Fibroblast of peridontal ligament (primary cell): ENCODE results near the gene MSLN.
"Not testable (repeated sequence)": the region's sequence is repeated elsewhere in the genome, so short reads cannot be mapped to it uniquely, and the experiment has no call there.

Source experiments
- DNase-seq: peaks from one replicate; pipeline ENCODE4 v3.0.0-alpha.2; 2010; ENCODE audit errors: extremely low read depth

Gene MSLN

DNA sequence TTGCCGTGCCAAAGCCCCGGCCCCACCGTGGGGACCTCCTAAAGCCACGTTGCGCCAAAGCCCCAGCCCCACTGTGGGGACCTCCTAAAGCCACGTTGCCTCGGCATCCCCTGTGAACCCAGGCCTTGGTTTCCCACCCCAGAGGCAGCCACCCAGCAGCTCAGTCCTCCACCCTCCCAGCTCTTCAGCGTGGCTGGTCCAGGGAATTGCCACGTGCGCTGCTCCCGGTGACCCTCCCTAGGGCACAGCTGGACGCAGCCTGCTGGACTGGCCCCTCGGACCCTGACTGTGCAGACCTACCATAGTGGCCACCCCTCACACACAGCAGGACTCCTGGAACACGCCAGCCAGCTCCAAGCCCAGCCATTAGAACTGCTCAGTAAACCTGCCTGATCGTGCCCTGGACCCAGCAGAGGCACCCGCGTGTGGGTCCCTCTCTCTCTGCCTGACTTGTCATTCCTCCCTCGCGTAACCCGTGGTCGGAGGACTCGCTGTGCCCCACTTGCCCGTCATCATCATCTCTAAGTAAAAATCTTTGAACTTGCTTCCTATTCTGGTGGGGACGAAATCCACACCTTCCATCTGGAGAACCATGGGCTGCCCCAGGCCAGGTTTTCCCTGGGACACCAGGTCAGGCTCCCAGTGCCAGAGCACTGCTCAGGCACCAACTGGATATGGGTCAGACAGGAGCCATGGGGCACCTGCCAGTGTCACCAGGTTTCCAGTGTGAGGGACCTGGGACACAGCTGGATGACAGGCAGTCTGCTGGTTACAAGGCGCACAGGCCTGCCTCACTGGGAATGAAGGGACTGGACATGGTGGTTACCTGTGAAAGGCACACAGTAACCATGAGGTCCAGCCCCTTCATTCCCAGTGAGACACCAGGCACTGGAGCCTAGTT lies 25.3 kb upstream of the MSLN start:
- DNase-seq = no peak

DNA sequence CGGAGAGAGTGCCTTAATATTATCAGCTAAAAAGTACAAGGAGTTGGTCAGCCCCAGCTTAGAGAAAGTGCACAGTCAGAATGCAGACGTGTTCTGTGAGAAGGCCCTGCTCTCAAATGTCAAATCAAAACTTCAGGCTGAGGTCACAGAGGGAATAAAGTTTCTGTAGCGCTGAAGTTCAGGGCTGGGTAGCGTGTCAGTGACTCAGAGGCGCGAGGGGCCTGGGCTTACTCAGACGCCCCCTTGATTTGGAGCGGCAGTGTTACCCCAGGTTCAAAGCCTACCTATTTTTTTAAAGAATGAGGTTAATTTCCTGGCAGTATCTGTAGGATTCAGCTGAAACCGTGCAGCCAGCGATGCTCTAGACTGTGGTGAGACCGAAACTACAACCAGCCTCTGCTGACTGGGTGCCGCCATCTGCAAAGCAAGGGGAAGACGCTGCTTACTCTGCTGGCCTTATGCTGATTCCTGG lies 24.5 kb upstream of the MSLN start:
- no peak for DNase-seq

DNA sequence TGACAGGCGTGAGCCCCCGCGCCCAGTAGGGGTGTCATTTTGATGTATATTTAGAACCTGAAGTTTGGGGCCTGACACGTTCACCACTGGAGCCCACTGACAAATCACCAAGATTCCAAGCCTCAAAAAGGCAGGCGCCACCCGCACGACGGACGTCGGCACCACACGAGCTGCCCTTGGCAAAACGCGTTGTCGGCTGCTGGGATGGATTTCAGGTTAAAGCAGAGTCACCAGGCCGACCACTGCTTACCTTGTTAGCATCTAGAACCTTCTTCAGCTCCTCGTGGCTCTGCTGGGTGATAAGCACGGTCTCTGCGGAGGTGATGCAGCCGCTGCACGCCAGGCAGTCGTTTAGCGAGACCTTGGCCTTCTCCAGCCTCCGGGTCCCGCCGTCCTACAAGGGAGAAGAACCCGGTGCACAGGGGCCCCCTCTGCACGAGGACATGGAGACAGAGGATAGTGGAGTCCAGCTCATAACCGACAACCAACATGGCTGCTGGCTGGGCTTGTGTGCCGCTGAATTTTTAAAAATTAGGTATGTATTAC lies 23.5 kb upstream of the MSLN start:
- DNase-seq = no peak

DNA sequence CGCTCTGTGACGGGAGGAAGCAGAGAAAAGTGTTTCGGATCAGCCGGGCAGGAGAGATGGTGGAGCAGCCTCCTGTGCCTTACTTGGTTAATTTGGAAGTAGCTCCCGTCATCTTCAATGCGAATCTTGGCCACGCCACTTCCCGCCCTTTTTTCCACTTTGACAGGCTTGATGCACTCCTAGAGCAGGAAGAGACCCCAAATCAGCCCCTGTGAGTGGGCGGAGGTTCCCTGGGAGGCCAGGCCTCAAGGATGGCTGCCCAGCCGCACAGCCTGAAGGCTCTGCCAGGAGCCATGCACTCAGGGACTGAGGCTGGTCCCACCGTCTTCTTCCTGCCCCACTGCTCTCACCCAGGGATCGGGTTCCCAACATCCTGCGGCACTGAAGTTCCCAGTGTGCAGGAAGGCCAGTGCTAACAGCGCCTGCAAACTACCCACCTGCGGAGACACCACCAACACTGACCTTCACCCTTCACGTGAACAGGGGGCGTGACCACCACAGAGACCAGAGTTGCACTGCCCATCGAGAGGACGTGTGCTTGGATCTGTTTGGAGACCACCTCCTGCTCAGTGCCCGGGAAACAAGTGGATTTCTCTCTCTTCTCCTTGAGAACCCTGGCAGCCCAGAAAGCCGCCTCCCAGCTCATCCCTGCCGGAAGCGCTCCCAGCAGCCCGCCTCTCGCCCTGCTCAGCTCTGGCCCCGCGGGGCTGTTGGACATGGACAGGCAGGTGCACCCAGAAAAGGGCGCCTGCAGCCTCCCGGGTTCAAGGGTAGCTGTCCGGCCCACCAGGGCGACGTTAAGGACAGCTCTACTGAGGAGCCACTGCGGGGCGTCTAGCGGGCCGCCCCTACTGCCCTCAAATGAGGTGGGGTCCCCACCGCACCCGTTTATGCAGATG lies 20.7 kb upstream of the MSLN start:
- no peak for DNase-seq

DNA sequence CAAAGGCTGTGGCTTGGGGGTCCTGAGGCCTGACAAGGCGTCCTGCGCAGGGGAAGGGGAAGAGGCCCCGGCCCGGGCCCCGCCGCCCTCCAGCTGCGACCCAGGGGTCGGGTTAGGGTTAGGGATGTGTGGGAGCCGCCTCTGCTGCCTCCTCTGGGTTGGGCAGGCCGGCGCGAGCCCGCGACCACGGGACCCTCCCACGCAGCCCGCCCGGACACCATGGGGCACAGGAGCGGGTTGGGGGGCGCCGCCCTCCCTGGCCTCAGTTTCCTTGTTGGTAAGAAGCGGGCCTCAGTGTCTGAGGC lies 20.1 kb upstream of the MSLN start:
- DNase-seq = no peak

DNA sequence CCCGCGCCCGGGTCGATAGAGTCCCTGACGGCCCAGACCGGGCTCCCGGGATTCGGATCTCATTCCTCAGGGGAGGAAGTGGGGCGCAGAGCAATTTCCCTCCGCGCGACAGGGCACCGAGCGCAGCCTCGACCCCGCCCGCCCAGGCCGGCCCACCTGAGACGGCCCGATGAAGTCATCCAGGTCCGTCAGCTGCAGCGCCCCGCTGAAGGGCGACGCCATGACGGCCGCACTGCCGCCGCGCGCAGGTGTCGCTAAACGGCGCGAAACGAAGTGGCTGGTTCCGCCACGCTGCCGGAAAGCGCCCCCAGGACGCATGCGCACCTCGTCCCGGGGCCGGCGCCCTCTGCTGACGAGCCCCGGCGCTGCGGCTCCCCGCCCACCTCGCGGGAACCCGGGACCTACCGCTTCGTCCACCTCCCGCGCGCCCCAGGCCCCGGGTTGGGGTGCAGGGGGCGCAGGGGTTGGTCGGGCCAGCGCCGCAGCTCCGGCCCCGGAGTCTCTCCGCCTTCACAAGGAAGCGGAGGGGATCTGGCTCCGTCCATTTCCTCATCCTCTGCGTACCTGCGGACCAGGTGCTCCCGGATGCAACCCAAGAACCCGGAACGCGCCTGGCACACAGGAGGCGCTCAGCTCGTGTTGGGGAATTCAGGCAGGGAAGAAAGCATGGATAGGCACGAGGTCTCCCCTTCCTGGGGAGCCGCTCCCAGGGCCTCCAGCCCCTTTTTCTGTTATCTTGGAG lies 19.6 kb upstream of the MSLN start, which contains the start of gene CIAO3:
Gene CIAO3 (minus strand): TSS at position 234 of the 742 bp plus-strand sequence. CDS start 12 bp downstream, at position 222.
- peak; percentile 81 for DNase-seq

DNA sequence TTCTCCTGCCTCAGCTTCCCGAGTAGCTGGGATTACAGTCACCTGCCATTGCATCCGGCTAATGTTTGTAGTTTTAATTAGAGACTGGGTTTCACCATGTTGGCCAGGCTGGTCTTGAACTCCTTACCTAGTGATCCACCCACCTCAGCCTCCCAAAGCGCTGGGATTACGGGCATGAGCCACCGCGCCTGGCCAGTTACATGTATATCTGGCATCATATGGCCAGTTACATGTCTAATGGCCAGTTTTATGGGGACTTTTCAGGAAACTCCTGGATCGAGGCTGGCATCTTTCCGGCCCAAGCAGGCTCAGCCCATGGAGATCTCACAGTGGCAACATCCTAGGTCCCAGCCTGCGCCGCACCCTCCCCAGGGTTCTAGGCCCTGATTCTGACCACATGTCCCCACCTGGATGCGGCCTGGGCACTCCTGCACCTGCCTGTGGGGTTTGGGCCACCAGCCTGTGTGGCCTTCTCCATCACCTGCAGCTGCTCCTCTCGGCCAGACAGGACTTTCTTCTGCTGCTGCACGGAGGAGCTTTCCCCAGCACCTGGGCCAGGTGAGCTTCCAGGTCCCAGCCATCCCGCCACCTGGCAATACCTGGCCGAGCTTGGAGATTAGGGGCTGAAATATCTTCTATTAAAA lies 18.4 kb upstream of the MSLN start:
- DNase-seq = no peak

DNA sequence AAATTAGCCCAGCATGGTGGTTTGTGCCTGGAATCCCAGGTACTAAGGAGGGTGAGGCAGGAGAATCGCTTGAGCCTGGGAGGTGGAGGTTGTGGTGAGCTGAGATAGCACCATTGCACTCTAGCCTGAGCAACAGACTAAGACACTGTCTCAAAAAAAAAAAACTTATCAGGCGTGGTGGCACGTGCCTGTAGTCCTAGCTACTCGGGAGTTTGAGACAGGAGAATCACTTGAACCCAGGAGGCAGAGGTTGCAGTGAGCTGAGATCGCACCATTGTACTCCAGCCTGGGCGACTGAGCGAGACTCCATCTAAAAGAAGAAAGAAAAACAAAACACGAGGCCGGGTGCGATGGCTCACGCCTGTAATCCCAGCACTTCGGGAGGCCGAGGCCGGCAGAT lies 17.6 kb upstream of the MSLN start:
- DNase-seq = not testable (repeated sequence)

DNA sequence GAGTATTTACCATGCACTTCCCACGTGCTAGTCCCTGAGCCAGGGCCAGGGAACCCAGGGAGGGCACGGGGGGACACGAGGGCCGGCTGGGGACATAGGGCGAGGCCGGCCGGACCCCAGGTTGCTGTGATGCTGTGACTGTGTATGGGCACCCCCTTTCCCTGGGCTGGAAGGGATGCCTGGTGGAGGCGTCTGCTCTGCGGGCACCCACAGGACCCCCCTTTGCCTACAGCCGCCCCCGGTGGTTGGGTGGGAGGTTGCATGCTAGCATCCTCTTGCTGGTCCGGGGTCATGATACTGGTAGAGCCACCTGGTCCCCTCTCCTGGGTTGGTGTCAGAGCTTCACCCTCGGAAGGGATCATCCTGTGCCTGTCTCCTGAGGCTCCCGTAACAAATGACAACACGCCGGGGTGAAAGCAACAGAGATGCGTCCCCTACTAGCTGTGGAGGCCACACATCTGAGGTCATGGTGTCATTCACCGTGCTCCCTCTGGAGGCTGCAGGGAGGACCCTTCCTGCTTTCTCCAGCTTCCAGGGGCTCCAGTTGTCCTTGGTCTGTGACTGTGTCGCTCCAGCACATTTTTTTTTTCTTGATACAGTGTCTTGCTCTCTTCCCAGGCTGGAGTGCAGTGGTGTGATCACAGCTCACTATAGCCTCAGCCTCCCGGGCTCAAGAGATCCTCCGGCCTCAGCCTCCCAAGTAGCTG lies 16.6 kb upstream of the MSLN start:
- no peak for DNase-seq

DNA sequence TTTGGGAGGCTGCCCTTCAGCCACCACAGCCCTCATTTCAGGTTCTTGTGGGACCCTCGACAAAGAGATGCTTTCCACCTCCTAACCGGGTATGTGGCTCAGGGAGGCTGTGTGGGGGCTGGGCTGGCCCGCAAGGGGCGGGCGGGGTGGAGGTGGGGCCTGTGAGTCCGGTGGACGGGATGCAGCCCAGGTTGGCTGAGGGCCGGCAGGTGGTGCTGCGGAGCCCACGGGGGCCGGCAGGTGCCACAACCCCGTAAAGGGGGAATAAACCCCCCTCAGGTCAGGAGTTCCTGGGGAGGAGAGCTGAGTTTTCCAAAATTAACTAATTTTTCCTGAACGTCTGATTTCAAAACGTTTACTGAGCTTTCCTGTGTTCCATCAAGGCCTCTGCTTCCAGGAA lies 14.8 kb upstream of the MSLN start:
- no peak for DNase-seq

DNA sequence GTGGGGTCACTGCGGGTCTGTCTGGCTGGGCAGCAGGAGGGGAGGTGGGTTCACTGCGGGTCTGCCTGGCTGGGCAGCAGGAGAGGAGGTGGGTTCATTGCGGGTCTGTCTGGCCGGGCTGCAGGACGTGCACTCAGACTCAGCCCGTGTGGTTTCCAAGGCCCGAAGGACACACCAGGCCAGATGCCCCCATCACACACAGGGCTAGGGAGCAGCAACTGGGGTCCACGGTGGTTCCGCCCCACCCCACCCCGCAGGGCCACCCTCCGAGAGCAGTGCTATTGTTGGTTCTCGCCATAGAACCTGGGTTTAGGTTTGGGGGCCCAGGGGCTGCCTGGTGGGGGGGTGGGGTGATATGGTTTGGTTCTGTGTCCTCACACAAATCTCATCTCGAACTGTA lies 13.9 kb upstream of the MSLN start:
- DNase-seq = no peak

DNA sequence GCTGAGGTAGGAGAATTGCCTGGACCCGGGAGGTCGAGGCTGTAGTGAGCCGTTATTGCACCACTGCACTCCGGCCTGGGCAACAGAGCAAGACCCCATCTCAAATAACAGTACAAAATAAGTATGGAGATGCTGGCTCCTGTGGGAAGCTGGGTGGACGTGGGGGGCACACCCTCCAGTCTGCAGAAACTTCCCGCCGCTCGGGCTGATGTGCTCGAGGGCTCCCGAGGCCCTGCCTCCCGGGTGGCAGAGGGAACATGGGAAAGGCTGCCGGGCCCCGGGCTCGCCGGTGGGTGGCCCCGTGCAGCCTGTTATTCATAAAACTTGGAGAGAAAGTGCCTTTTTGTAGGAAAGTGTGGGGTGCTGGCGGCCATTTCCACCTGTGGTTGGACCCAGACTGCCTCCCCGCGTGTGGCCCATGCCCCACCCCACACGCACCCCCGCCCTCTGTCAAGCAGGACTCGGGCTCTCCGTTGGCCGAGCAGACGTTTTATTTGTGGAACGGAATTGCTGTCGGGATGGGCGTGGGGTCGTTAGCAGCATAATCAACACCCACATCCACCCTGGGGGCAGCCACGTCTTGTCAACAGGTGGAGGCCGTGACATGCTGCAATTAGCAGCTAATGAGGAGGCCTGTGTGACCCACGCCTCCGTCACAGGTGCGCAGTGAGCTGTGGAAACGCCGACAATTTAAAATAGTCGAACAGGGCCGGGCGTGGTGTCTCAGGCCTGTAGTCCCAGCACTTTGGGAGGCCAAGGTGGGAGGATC lies 12.4 kb upstream of the MSLN start:
- DNase-seq = no peak

DNA sequence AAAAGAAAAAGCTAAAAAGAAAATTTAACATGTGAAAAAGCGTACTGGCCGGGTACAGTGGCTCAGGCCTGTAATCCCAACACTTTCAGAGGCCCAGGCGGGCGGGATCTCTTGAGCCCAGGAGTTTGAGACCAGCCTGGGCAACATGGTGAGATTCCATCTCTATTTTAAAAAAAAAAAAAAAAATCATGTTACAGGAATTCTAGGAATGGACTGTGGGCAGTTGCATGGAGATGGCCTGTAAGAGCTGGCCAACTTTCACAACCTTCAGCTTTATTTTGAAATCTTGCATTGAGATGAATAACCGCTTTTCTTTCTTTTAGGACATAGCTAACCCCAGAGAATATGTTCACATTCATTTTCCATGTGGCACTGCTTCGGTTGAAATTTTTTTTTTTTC lies 11.5 kb upstream of the MSLN start:
- peak; percentile 93 for DNase-seq

DNA sequence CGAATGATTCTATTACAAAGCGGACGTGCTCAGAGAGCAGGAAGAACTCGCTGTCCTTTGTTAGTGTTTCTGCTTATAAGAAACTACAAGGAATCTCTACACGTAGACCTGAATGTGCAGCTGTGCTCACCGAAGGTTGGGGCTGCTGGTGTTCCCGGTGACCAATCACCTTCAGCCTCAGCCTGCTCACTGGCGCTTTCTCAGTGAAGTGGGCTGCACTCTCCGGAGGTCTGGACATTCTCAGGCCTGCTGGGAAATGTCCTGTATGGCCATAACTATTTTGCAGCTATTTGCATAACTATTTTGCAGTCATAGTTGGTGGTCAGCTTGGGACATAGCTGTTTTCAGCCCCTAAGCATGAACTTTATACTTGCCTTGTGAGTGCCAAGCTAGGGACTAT lies 10.0 kb upstream of the MSLN start:
- no peak for DNase-seq

DNA sequence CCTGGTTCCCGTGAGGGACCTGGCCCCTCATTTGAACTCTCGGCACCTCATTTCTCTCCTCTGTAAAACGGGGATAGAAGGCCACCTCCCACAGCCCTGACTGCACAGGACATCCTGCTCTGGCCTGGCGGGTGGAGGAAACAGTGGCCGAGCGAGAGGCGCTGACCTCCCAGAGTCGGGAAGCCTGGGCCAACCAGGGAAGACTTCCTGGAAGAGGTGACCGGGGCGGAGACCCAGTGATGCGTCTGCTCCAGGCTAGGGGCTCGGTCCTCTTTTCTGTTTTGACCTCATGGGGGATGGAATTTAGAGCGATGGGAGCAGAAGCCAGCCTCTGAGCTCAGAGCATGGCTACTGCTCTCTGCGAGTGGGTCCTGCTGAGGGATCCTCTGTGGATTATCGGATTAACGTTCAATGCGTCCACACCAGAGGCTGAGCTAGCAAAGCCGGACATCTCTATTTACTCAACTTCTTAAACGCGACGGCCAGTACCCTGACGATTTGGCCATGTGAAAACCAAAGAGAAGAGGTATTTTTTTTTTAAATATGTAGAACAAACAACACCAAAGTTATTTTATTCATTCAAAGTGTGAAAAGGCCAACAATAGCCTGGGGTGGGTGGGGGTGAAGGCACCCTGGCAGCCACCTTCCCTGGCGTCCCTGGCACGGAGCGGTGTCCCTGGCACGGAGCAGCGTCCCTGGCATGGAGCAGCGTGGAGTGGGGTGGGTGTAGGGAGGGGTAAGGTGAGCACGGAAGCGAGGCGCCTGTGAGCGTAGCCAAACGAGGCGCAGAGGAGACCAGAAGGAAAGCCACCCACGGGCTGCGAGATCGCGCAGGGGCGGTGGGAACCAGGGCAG lies 9.2 kb upstream of the MSLN start:
- no peak for DNase-seq

DNA sequence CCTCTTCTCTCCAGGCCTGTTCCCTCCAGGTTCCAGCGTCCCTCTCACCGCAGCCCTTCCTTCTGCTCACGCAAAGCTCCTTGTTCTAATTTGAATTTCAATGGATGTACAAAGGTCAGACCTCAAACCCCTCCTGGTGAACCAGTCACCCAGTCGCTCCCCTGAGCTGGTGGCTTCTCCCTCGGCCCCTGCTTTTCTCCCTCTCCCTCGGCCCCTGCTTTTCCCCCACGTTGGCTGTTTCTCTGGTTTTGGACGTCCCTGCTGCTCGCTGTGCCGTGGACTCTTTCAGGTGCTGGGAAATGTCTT lies 8.6 kb upstream of the MSLN start:
- DNase-seq = no peak

DNA sequence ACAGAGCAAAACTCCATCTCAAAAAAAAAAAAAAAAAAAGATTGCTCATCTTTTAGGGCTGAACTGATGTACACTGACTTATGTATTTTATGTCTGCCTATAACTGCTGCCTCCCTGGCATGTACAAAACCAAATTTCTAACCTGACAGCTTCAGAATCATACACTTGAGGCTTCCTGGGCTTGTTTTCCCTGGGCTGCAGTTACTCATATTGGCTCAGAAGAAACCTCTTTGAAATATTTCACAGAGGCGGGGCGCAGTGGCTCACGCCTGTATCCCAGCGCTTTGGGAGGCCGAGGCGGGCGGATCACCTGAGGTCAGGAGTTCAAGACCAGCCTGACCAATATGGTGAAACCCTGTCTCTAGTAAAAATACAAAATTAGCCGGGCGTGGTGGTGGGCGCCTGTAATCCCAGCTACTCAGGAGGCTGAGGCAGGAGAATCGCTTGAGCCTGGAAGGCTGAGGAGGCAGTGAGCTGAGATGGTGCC lies 6.4 kb upstream of the MSLN start:
- not testable (repeated sequence) for DNase-seq

DNA sequence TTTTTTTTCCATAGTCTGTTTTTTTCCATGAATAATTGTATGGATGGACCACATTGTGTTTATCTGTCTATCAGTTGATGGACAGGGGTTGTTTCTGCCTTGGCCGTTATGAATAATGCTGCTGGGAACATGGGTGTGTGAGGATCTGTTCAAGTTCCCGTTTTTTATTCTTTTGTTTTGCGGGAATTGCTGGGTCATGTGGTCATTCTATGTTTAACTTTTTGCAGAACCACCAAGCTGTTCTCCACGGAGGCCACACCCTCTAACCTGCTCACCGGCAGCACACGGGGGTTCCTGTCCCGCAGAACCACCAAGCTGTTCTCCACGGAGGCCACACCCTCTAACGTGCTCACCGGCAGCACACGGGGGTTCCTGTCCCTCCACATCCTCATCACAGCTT lies 5.9 kb upstream of the MSLN start:
- no peak for DNase-seq

DNA sequence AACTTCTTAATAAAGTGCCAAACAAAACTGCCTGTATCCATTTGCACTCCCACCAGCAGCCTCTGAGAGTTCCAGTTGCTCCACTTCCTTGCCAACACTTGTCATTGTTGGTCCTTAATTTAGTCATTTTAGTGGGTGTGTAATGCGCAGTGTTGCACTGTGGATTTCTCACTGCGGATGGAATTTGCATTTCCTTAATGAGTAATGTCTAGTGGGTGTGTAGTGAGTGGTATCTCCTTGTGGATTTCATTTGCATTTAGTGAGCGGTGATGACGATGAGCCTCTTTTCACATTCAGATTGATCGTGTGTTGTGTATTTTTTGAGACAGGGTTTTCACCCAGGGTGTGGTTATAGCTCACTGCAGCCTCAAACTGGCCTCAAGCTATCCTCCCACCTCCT lies 4.1 kb upstream of the MSLN start:
- DNase-seq = no peak
